Measurements from ENCODE around the gene SORBS1. TPM values are rescaled to one million over a fixed set of nuclear protein-coding genes. Genes with fewer than 3 reads are reported as not detected.

SORBS1 gene
- total and polyA plus RNA-seq, 2 donors (not counting 1 experiment from before 2014, with no cell fraction given), result 0.21 to 1.5 TPM

- H3K4me3 Mint-ChIP-seq, result no peak overlapping the region
- H3K27me3 Mint-ChIP-seq, result peaks cover 16% of the 10 kb centered on the region
- ChIA-PET POLR2A (no interaction called here), CTCF (interaction anchor here (0.7 kb wide), 1 partner anchor 16 kb away, joined by 3 read pairs; no protein-coding TSS in a partner anchor)
- no peak overlapping the region for H3K27ac Mint-ChIP-seq
- intact Hi-C loops (cut with micrococcal nuclease), result no loop called here
- H2AFZ ChIP-seq (ENCODE audit: insufficient read depth, low read depth, low read length, poor library complexity, severe bottlenecking), result no peak overlapping the region
- H3K9me3 ChIP-seq (ENCODE audit: control extremely low read depth in 1 of 3, control insufficient read depth in 2 of 3, insufficient read depth in 1 of 3, low read length in 2 of 3), result no peaks in the 10 kb centered on the region
- H3K27ac ChIP-seq (ENCODE audit: low read length in 2 of 2), result no peak overlapping the region
- ATAC-seq (ENCODE audit: low read depth) (no peak), DNase-seq (no peak)
- H3K9ac ChIP-seq (ENCODE audit: low read length), result no peak overlapping the region
- H3K79me2 ChIP-seq (ENCODE audit: control insufficient read depth, insufficient read depth, low read length), result no peaks in the 10 kb centered on the region
- H4K20me1 ChIP-seq (ENCODE audit: control insufficient read depth, insufficient read depth, low read length, poor library complexity, severe bottlenecking), result no peaks in the 10 kb centered on the region
- no peaks in the 10 kb centered on the region for H3K4me1 ChIP-seq (ENCODE audit: control insufficient read depth in 2 of 2, insufficient read depth in 2 of 2, low read length in 2 of 2)
- no peak overlapping the region for H3K4me2 ChIP-seq (replicated peaks; ENCODE audit: low read depth, low read length, poor library complexity, severe bottlenecking)
- H3K4me1 Mint-ChIP-seq, result no peaks in the 10 kb centered on the region
- H3K36me3 ChIP-seq (replicated peaks in 1 of 2; ENCODE audit: control extremely low read depth in 1 of 2, control insufficient read depth in 1 of 2, extremely low read depth in 1 of 2, insufficient read depth in 2 of 2, low read length in 1 of 2), result no peaks in the 10 kb centered on the region
- no peaks in the 10 kb centered on the region for H3K9me3 Mint-ChIP-seq (ENCODE audit: insufficient read depth)
- H3K27me3 ChIP-seq (replicated peaks in 1 of 4; ENCODE audit: control extremely low read depth in 1 of 4, control insufficient read depth in 3 of 4, insufficient read depth in 4 of 4, low read length in 3 of 4), result peaks cover 0 to 2% (median 1%) of the 10 kb centered on the region in 4 experiments
- 80% methylated on average over 4 of the region's 6 CpGs for WGBS (ENCODE audit: insufficient coverage)
- TF ChIP-seq CTCF (IDR thresholded peaks at IDR 0.05) (no peak), EZH2 (IDR thresholded peaks at IDR 0.05; ENCODE audit: borderline replicate concordance, insufficient read depth, low read depth, low read length, poor library complexity, severe bottlenecking) (no peak)
- H3K4me3 ChIP-seq (ENCODE audit: control extremely low read depth in 1 of 5, extremely low read depth in 1 of 5, insufficient read depth in 1 of 5, low read depth in 2 of 5, low read length in 4 of 5), result no peak overlapping the region
These were observed 137.8 kb downstream of the SORBS1 start for GRCh38 chr10:95423164-95424005.

- Histone ChIP-seq H3K4me2 (replicated peaks; ENCODE audit: low read depth, low read length, poor library complexity, severe bottlenecking) (no peak overlapping the region), H4K20me1 (ENCODE audit: control insufficient read depth, insufficient read depth, low read length, poor library complexity, severe bottlenecking) (no peaks in the 10 kb centered on the region), H3K9ac (ENCODE audit: low read length) (no peak overlapping the region), H2AFZ (ENCODE audit: insufficient read depth, low read depth, low read length, poor library complexity, severe bottlenecking) (no peak overlapping the region), H3K79me2 (ENCODE audit: control insufficient read depth, insufficient read depth, low read length) (no peaks in the 10 kb centered on the region), H3K9me3 (ENCODE audit: control extremely low read depth in 1 of 3, control insufficient read depth in 2 of 3, insufficient read depth in 1 of 3, low read length in 2 of 3) (no peaks in the 10 kb centered on the region), H3K27me3 (replicated peaks in 1 of 4; ENCODE audit: control extremely low read depth in 1 of 4, control insufficient read depth in 3 of 4, insufficient read depth in 4 of 4, low read length in 3 of 4) (peaks cover 0 to 2% (median 1%) of the 10 kb centered on the region in 4 experiments), H3K4me1 (ENCODE audit: control insufficient read depth in 2 of 2, insufficient read depth in 2 of 2, low read length in 2 of 2) (no peaks in the 10 kb centered on the region), H3K4me3 (ENCODE audit: control extremely low read depth in 1 of 5, extremely low read depth in 1 of 5, insufficient read depth in 1 of 5, low read depth in 2 of 5, low read length in 4 of 5) (no peak overlapping the region), H3K27ac (ENCODE audit: low read length in 2 of 2) (no peak overlapping the region), H3K36me3 (replicated peaks in 1 of 2; ENCODE audit: control extremely low read depth in 1 of 2, control insufficient read depth in 1 of 2, extremely low read depth in 1 of 2, insufficient read depth in 2 of 2, low read length in 1 of 2) (no peaks in the 10 kb centered on the region)
- no peaks in the 10 kb centered on the region for H3K4me1 Mint-ChIP-seq
- WGBS (ENCODE audit: insufficient coverage), result 90% methylated on average over 3 of the region's 3 CpGs
- intact Hi-C loops (cut with micrococcal nuclease), result no loop called here
- no peak overlapping the region for H3K27ac Mint-ChIP-seq
- ChIA-PET POLR2A (no interaction called here), CTCF (no interaction called here)
- DNase-seq (no peak), ATAC-seq (ENCODE audit: low read depth) (no peak)
- H3K4me3 Mint-ChIP-seq, result no peak overlapping the region
- TF ChIP-seq CTCF (IDR thresholded peaks at IDR 0.05) (no peak), EZH2 (IDR thresholded peaks at IDR 0.05; ENCODE audit: borderline replicate concordance, insufficient read depth, low read depth, low read length, poor library complexity, severe bottlenecking) (no peak)
- H3K27me3 Mint-ChIP-seq, result peaks cover 12% of the 10 kb centered on the region
- no peaks in the 10 kb centered on the region for H3K9me3 Mint-ChIP-seq (ENCODE audit: insufficient read depth)
These were observed 138.9 kb downstream of the SORBS1 start for GRCh38 chr10:95422233-95422632.
